Renal cortex interstitium (tissue), 11 donors: ENCODE results near the gene POLN. TPM values are rescaled to one million over a fixed set of nuclear protein-coding genes. Genes with fewer than 3 reads are reported as not detected.
"Not testable (repeated sequence)": the region's sequence is repeated elsewhere in the genome, so short reads cannot be mapped to it uniquely, and the experiment has no call there.

Experiments
- DNase-seq, 11 donors: peaks; one replicate each; pipeline ENCODE4 v3.0.0-alpha.2; 2013; ENCODE audit warnings: low read depth in 9 of 11, low spot score in 4 of 11; ENCODE audit errors: extremely low read depth in 1 of 11
- polyA plus RNA-seq, 3 donors: library from polyadenylated mRNA; unstranded; fragments of 120-200 nt; gene quantifications; one replicate each; pipeline ENCODE4 v1.2.1, GENCODE V29; 2013; ENCODE audit not compliant: insufficient read length in 3 of 3

POLN gene
- polyA plus RNA-seq, 3 donors = 2.9 to 5.0 (median 3.1) TPM

- DNase-seq = no peak
Measured at GRCh38 chr4:2044119-2044485, 197.8 kb downstream of the POLN start.

GRCh38 chr4:2043396-2044118, 198.4 kb downstream of the POLN start:
- no peak for DNase-seq

GRCh38 chr4:2042947-2043395, 198.9 kb downstream of the POLN start:
- no peak for DNase-seq

- no peak for DNase-seq
Measured at GRCh38 chr4:2042204-2042946, 199.5 kb downstream of the POLN start.

GRCh38 chr4:2041239-2042130, 200.4 kb downstream of the POLN start:
- DNase-seq = peak in 9 of 11 donors; percentile 30 to 67 (median 50)

- no peak for DNase-seq
Measured at GRCh38 chr4:2040391-2041238, 201.3 kb downstream of the POLN start.

- DNase-seq = no peak
Measured at GRCh38 chr4:2036866-2037265, 205.1 kb downstream of the POLN start.

GRCh38 chr4:2036327-2036726, 205.6 kb downstream of the POLN start:
- no peak for DNase-seq

GRCh38 chr4:2031161-2031560, 210.8 kb downstream of the POLN start:
- DNase-seq = not testable (repeated sequence)

- DNase-seq = not testable (repeated sequence)
Measured at GRCh38 chr4:2027120-2027519, 214.8 kb downstream of the POLN start.

GRCh38 chr4:2025817-2026216, 216.1 kb downstream of the POLN start:
- DNase-seq = no peak

- DNase-seq = no peak
Measured at GRCh38 chr4:2024683-2025082, 217.2 kb downstream of the POLN start.

Other genes with a start within 250 kb of the POLN start
- 10 to 100 TPM; 27.3 to 47.6 (median 38.4) TPM for gene NELFA, start 233.1 kb downstream of the POLN start, polyA plus RNA-seq
- 1 to 10 TPM; 5.8 to 8.1 (median 6.2) TPM for gene NAT8L, start 182.8 kb downstream of the POLN start, polyA plus RNA-seq
- 10 to 100 TPM; 20.0 to 22.6 (median 20.3) TPM for gene HAUS3, start within 50 bp of the POLN start, polyA plus RNA-seq
- 10 to 100 TPM; 46.2 to 72.3 (median 66.3) TPM for gene MXD4, start 20.0 kb upstream of the POLN start, polyA plus RNA-seq
- 1 to 10 TPM; 1.7 to 3.7 (median 1.8) TPM for gene ZFYVE28, start 176.5 kb upstream of the POLN start, polyA plus RNA-seq
- 1 to 10 TPM in 1 of 3 donors, under 1 TPM in 2; 0.78 to 1.5 (median 0.85) TPM for gene CFAP99, start 176.8 kb upstream of the POLN start, polyA plus RNA-seq
- 10 to 100 TPM; 63.6 to 71.0 (median 68.6) TPM for gene RNF4, start 227.0 kb upstream of the POLN start, polyA plus RNA-seq